K562 (cell line): ENCODE results near the gene NF2. TPM values are rescaled to one million over a fixed set of nuclear protein-coding genes. Genes with fewer than 3 reads are reported as not detected.

Experiments
- ATAC-seq: fragments of 200-7000 bp; cut with Tn5 transposase; 3 replicates; pipeline ENCODE4 v1.9.1; 2020; ENCODE audit warnings: moderate library complexity
- BruUV-seq: library from RNA; stranded (reverse); fragments of 400-500 nt; replicated peaks from 2 replicates; lab custom pipeline; 2021; lab: Mats Ljungman, UMichigan
- CTCF ChIA-PET: fragments of 300-600 bp; formaldehyde crosslinking; extraction: SDS; loops from one replicate; lab custom pipeline; 2021; ENCODE audit warnings: low intra/inter-chr PET ratio; lab: Yijun Ruan, JAX
- POLR2A ChIA-PET: fragments of 300-600, 350-650 bp; sonication (Branson Sonifier 250); formaldehyde crosslinking; extraction: SDS; loops from one replicate; lab custom pipeline; 2021; ENCODE audit warnings: antibody characterized with exemption, inconsistent platforms; lab: Yijun Ruan, JAX
- DNase-seq, 4 experiments: peaks; one replicate each; pipeline versions ENCODE4 v3.0.0 to v3.0.0-alpha.2; 2011 to 2018; ENCODE audit warnings: low spot score in 3 of 4, mixed read lengths in 3 of 4; ENCODE audit errors: extremely low read depth in 1 of 4
- FAIRE-seq: peaks from 2 replicates; lab custom pipeline; 2011; peaks lifted over from hg19 to GRCh38; lab: Jason Lieb, UNC
- H2AFZ ChIP-seq: 2 replicates; pipeline ENCODE4 v1.6.0; 2011; ENCODE audit warnings: low read depth, low read length, control low read depth, inconsistent platforms
- H3K27ac ChIP-seq: fragments of 200-600 bp; 3 replicates; pipeline ENCODE4 v1.8.0; 2011; ENCODE audit warnings: low read depth, mild to moderate bottlenecking, control low read depth, inconsistent platforms, low read length, moderate library complexity, mixed read lengths; ENCODE audit errors: extremely low read depth
- H3K27me3 ChIP-seq, 2 experiments: fragments of 300-600 bp in 1 of 2; 2 replicates in 1 of 2; 3 replicates in 1 of 2; pipeline versions ENCODE4 v1.6.0 to v1.8.0; 2011; ENCODE audit warnings: inconsistent platforms in 2 of 2, low read length in 2 of 2, mild to moderate bottlenecking in 1 of 2, mixed read lengths in 1 of 2, moderate library complexity in 1 of 2; ENCODE audit not compliant: control insufficient read depth in 2 of 2, insufficient read depth in 2 of 2
- H3K36me3 ChIP-seq: fragments of 300-600 bp; 3 replicates; pipeline ENCODE4 v1.8.0; 2011; ENCODE audit warnings: mild to moderate bottlenecking, low read length, inconsistent platforms; ENCODE audit not compliant: control insufficient read depth, insufficient read depth
- H3K4me1 ChIP-seq, 2 experiments: fragments of 200-600 bp in 1 of 2; replicated peaks in 1 of 2; 2 replicates in 1 of 2; 3 replicates in 1 of 2; pipeline versions ENCODE4 v1.5.1 to v1.8.0; 2011; ENCODE audit warnings: inconsistent platforms in 2 of 2, low read length in 2 of 2, mild to moderate bottlenecking in 1 of 2, mixed read lengths in 1 of 2, moderate library complexity in 1 of 2; ENCODE audit not compliant: control insufficient read depth in 2 of 2, insufficient read depth in 2 of 2
- H3K4me2 ChIP-seq: 2 replicates; pipeline ENCODE4 v1.6.1; 2011; ENCODE audit warnings: low read length, control low read depth, inconsistent platforms, mixed read lengths; ENCODE audit not compliant: insufficient read depth
- H3K4me3 ChIP-seq: fragments of 200-600 bp; sonication (generic), shearing (Covaris generic); 2 replicates; pipeline ENCODE4 v1.5.1; 2016; ENCODE audit warnings: control low read depth, inconsistent platforms
- H3K79me2 ChIP-seq: fragments of 200-600 bp; 3 replicates; pipeline ENCODE4 v1.8.0; 2011; ENCODE audit warnings: low read length, inconsistent platforms; ENCODE audit not compliant: control insufficient read depth, insufficient read depth
- H3K9ac ChIP-seq, 2 experiments: 2 replicates each; pipeline versions ENCODE4 v1.6.0 to v1.6.1; 2011; ENCODE audit warnings: low read depth in 2 of 2, low read length in 2 of 2, control low read depth in 1 of 2, inconsistent platforms in 1 of 2, mild to moderate bottlenecking in 1 of 2, mixed read lengths in 1 of 2; ENCODE audit not compliant: insufficient read depth in 1 of 2
- H3K9me1 ChIP-seq: one replicate; pipeline ENCODE4 v1.6.0; 2011; ENCODE audit warnings: inconsistent platforms, mild to moderate bottlenecking, low read length, moderate library complexity; ENCODE audit not compliant: control insufficient read depth, insufficient read depth
- H3K9me3 ChIP-seq: replicated peaks from 2 replicates; pipeline ENCODE4 v1.5.1; 2011; ENCODE audit warnings: low read depth, low read length, inconsistent platforms; ENCODE audit not compliant: control insufficient read depth, insufficient read depth
- H4K20me1 ChIP-seq: replicated peaks from 2 replicates; pipeline ENCODE4 v1.6.1; 2011; ENCODE audit warnings: low read length, inconsistent platforms, mixed read lengths; ENCODE audit not compliant: control insufficient read depth, insufficient read depth
- E2F4 ChIP-seq: sonication (generic); formaldehyde crosslinking; IDR thresholded peaks from 2 replicates; pipeline ENCODE4 v1.8.0; 2022; ENCODE audit warnings: mild to moderate bottlenecking, low read depth, missing genetic modification reagents
- PTBP1 ChIP-seq: fragments of 200-400 bp; formaldehyde crosslinking; IDR thresholded peaks from 2 replicates; pipeline ENCODE4 v1.6.1; 2017; ENCODE audit warnings: low read depth, low read length
- WGBS: fragments of 100-300 bp; shearing (Covaris generic); methylation state at CpG from one replicate; pipeline ENCODE4 v1.1.6; 2016; ENCODE audit warnings: low coverage, mixed read lengths; ENCODE audit not compliant: insufficient coverage; ENCODE audit errors: missing lambda C conversion rate; 5-methylcytosine and 5-hydroxymethylcytosine counted together
- in situ Hi-C: fragments of 300-500 bp; cut with MboI; formaldehyde crosslinking; loops from 4 replicates; pipeline ENCODE4 v1.15.0; 2018; ENCODE audit warnings: inconsistent platforms, mixed read lengths
- intact Hi-C: fragments of 100-400 bp; cut with micrococcal nuclease; formaldehyde crosslinking; loops from 2 replicates; pipeline ENCODE4 v1.14.2; 2022
- polyA plus RNA-seq, 8 experiments: library from polyadenylated mRNA; depleted of rRNA in 4 of 8; stranded (reverse) in 5 of 8; unstranded in 3 of 8; fragments of >200 nt; fragmentation: Nextera tagmentation in 2 of 8; fragmentation: Illumina TruSeq in 1 of 8; extraction: Ambion mirVana in 2 of 8; extraction: Trizol in 1 of 8; gene quantifications; 2 replicates each; pipeline versions ENCODE4 v1.2.1 to v1.2.3, GENCODE V29; 2011 to 2014; ENCODE audit warnings: inconsistent platforms in 1 of 8, missing spikeins in 1 of 8
- total RNA-seq, 7 experiments: library from RNA; depleted of rRNA in 6 of 7; stranded (reverse); fragments of >200 nt in 6 of 7; fragmentation: Illumina TruSeq in 2 of 7; extraction: Trizol in 2 of 7; gene quantifications; 2 replicates each; pipeline versions ENCODE4 v1.2.1 to v1.2.3, GENCODE V29; 2011 to 2021; ENCODE audit warnings: low replicate concordance in 1 of 7
- TF ChIP-seq, protein P1 (sequence below): IDR thresholded peaks from 3 replicates; pipeline ENCODE4 v1.6.1; 2011; ENCODE audit warnings: borderline replicate concordance, mild to moderate bottlenecking, moderate library complexity; ENCODE audit not compliant: insufficient read length; ENCODE audit errors: extremely low read depth
- TF ChIP-seq, protein P2 (sequence below): fragments of 450-650 bp; conservative IDR thresholded peaks from 2 replicates; pipeline ENCODE4 v1.6.1; 2016; ENCODE audit warnings: missing genetic modification characterization, low read depth, mild to moderate bottlenecking, missing compliant biosample characterization, moderate library complexity

The NF2 gene
- total and polyA plus RNA-seq, 9 of the 15 experiments (the other 6 are each of a cell fraction or from before 2014, with no cell fraction given): 2.2 to 32.5 (median 15.2) TPM

DNA sequence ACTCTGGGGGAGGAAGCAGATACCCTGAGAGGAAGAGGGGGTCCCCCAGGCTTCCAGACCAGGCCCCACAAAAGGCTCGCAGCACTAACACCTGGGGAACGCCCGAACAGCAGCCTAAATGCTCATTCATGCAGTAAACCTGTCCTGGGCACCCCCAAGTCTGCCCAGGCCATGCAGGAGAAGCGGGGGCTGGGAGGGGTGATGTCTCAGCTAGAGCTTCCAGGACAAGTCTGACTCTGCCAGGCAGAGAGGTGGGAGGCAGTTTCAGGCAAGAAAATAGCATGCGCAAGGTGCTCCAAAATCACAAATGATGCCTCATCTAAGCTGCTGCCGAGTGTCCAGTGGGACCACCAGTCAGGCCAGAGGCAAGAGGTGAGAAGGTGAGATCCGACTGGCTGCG is 131.0 kb downstream of the NF2 start:
- 100% methylated on average over 1 of the region's 8 CpGs for WGBS

More for the DNA sequence above, 131.0 kb downstream of the NF2 start:
- Histone ChIP-seq H3K27me3 (no peaks in the 10 kb centered on the region), H2AFZ (no peak overlapping the region), H3K27ac (no peak overlapping the region), H3K9ac (peak overlapping the region in 1 of 2 experiments; percentile 78; a peak in 1 of 4 replicates), H3K4me1 (peaks cover 5 to 34% of the 10 kb centered on the region in 2 experiments; a peak in 4 of 5 replicates), H3K4me3 (no peak overlapping the region), H3K36me3 (no peaks in the 10 kb centered on the region), H3K4me2 (no peak overlapping the region), H3K9me3 (no peaks in the 10 kb centered on the region), H3K79me2 (no peaks in the 10 kb centered on the region), H3K9me1 (no peaks in the 10 kb centered on the region), H4K20me1 (no peaks in the 10 kb centered on the region)
- in situ Hi-C loops (no loop called here), intact Hi-C loops (no loop called here)
- CTCF ChIA-PET: no interaction called here
- BruUV-seq: no TSS peak
- POLR2A ChIA-PET: interaction anchor here (0.6 to 0.9 kb wide), 3 partner anchors 11 to 283 kb away, joined by 4 read pairs; no protein-coding TSS in a partner anchor
- ATAC-seq (no peak), FAIRE-seq (no peak), DNase-seq (no peak)
- TF ChIP-seq E2F4 (CRISPR knock-in tag): no peak
- TF ChIP-seq, protein P1, sequence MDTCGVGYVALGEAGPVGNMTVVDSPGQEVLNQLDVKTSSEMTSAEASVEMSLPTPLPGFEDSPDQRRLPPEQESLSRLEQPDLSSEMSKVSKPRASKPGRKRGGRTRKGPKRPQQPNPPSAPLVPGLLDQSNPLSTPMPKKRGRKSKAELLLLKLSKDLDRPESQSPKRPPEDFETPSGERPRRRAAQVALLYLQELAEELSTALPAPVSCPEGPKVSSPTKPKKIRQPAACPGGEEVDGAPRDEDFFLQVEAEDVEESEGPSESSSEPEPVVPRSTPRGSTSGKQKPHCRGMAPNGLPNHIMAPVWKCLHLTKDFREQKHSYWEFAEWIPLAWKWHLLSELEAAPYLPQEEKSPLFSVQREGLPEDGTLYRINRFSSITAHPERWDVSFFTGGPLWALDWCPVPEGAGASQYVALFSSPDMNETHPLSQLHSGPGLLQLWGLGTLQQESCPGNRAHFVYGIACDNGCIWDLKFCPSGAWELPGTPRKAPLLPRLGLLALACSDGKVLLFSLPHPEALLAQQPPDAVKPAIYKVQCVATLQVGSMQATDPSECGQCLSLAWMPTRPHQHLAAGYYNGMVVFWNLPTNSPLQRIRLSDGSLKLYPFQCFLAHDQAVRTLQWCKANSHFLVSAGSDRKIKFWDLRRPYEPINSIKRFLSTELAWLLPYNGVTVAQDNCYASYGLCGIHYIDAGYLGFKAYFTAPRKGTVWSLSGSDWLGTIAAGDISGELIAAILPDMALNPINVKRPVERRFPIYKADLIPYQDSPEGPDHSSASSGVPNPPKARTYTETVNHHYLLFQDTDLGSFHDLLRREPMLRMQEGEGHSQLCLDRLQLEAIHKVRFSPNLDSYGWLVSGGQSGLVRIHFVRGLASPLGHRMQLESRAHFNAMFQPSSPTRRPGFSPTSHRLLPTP: no peak
- TF ChIP-seq PTBP1: no peak
- TF ChIP-seq, protein P2, sequence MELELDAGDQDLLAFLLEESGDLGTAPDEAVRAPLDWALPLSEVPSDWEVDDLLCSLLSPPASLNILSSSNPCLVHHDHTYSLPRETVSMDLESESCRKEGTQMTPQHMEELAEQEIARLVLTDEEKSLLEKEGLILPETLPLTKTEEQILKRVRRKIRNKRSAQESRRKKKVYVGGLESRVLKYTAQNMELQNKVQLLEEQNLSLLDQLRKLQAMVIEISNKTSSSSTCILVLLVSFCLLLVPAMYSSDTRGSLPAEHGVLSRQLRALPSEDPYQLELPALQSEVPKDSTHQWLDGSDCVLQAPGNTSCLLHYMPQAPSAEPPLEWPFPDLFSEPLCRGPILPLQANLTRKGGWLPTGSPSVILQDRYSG (tag): no peak
